DND-41 (cell line): ENCODE measurements around the gene PI4KA.
"Not testable (repeated sequence)": the region's sequence is repeated elsewhere in the genome, so short reads cannot be mapped to it uniquely, and the experiment has no call there.

ENCODE experiments used
- ATAC-seq: fragments of 200-7000 bp; cut with Tn5 transposase; 3 replicates; pipeline ENCODE4 v1.9.1; 2021; ENCODE audit warnings: low read depth; ENCODE audit not compliant: insufficient read depth
- DNase-seq: peaks from one replicate; pipeline ENCODE4 v3.0.0-alpha.2; 2020
- H2AFZ ChIP-seq: 2 replicates; pipeline ENCODE4 v1.6.0; 2012; ENCODE audit warnings: low read depth, low read length
- H3K27ac ChIP-seq: 2 replicates; pipeline ENCODE4 v1.5.1; 2012; ENCODE audit warnings: low read length, inconsistent platforms
- H3K27me3 ChIP-seq: fragments of 200-600 bp; sonication (generic); 2 replicates; pipeline ENCODE4 v1.6.0; 2012; ENCODE audit warnings: low read length, mild to moderate bottlenecking, inconsistent platforms; ENCODE audit not compliant: insufficient read depth, poor library complexity
- H3K36me3 ChIP-seq: 2 replicates; pipeline ENCODE4 v1.5.1; 2012; ENCODE audit warnings: low read length, inconsistent platforms; ENCODE audit not compliant: insufficient read depth
- H3K4me1 ChIP-seq: 2 replicates; pipeline ENCODE4 v1.5.1; 2012; ENCODE audit warnings: mild to moderate bottlenecking, low read length; ENCODE audit not compliant: insufficient read depth
- H3K4me2 ChIP-seq: 2 replicates; pipeline ENCODE4 v1.6.0; 2012; ENCODE audit warnings: mild to moderate bottlenecking, moderate library complexity, low read length, inconsistent platforms; ENCODE audit not compliant: insufficient read depth
- H3K4me3 ChIP-seq, 2 experiments: fragments of 200-600 bp in 1 of 2; shearing (Covaris generic) in 1 of 2; 2 replicates each; pipeline ENCODE4 v1.5.1; 2012 to 2016; ENCODE audit warnings: inconsistent platforms in 2 of 2, low read length in 2 of 2, mild to moderate bottlenecking in 2 of 2, low read depth in 1 of 2, moderate library complexity in 1 of 2
- H3K79me2 ChIP-seq: 2 replicates; pipeline ENCODE4 v1.6.0; 2012; ENCODE audit warnings: low read length, inconsistent platforms; ENCODE audit not compliant: insufficient read depth
- H3K9ac ChIP-seq: 2 replicates; pipeline ENCODE4 v1.6.0; 2012; ENCODE audit warnings: low read depth, mild to moderate bottlenecking, inconsistent platforms, low read length, moderate library complexity
- H3K9me3 ChIP-seq: 2 replicates; pipeline ENCODE4 v1.5.1; 2012; ENCODE audit warnings: low read length, moderate library complexity, mild to moderate bottlenecking, inconsistent platforms; ENCODE audit not compliant: insufficient read depth, severe bottlenecking
- H4K20me1 ChIP-seq: 2 replicates; pipeline ENCODE4 v1.6.0; 2012; ENCODE audit warnings: low read length; ENCODE audit not compliant: insufficient read depth
- CTCF ChIP-seq: IDR thresholded peaks from 2 replicates; pipeline ENCODE4 v1.5.1; 2012; ENCODE audit warnings: borderline replicate concordance, low read length, moderate library complexity, mild to moderate bottlenecking; ENCODE audit not compliant: poor library complexity, severe bottlenecking; ENCODE audit errors: extremely low read depth
- EZH2 ChIP-seq: IDR thresholded peaks from 3 replicates; pipeline ENCODE4 v1.6.1; 2012; ENCODE audit warnings: borderline replicate concordance, low read depth, mild to moderate bottlenecking, moderate library complexity, low read length, inconsistent platforms; ENCODE audit not compliant: severe bottlenecking

PI4KA gene

GRCh38 chr22:20773793-20774212 lies 84.8 kb downstream of the PI4KA start, which contains the start of gene SERPIND1:
TSS of gene SERPIND1 (plus strand) at chr22:20774113. CDS start at chr22:20779313, 5,200 bp downstream.
- peaks cover 1% of the 10 kb centered on the region for H4K20me1 ChIP-seq
- no peaks in the 10 kb centered on the region for H3K4me1 ChIP-seq
- H2AFZ ChIP-seq: no peak within 1 kb of the TSS
- H3K27ac ChIP-seq: no peak within 1 kb of the TSS
- H3K36me3 ChIP-seq: peaks cover 40% of the 10 kb centered on the region
- DNase-seq: no peak
- H3K4me3 ChIP-seq: no peak within 1 kb of the TSS
- H3K4me2 ChIP-seq: no peak within 1 kb of the TSS
- no peaks in the 10 kb centered on the region for H3K9me3 ChIP-seq
- no peak for TF ChIP-seq CTCF
- no peak for TF ChIP-seq EZH2
- H3K79me2 ChIP-seq: no peaks in the 10 kb centered on the region
- no peaks in the 10 kb centered on the region for H3K27me3 ChIP-seq
- H3K9ac ChIP-seq: no peak within 1 kb of the TSS
- no peak for ATAC-seq

GRCh38 chr22:20771918-20772625 lies 86.5 kb downstream of the PI4KA start:
- no peak for TF ChIP-seq EZH2
- Histone ChIP-seq H3K4me3 (no peak overlapping the region), H3K4me1 (no peaks in the 10 kb centered on the region), H3K9me3 (no peaks in the 10 kb centered on the region), H3K79me2 (no peaks in the 10 kb centered on the region), H3K36me3 (peaks cover 33% of the 10 kb centered on the region), H3K27ac (no peak overlapping the region), H3K27me3 (no peaks in the 10 kb centered on the region), H4K20me1 (peaks cover 5% of the 10 kb centered on the region), H2AFZ (no peak overlapping the region), H3K4me2 (no peak overlapping the region), H3K9ac (no peak overlapping the region)
- no peak for ATAC-seq
- DNase-seq: no peak

- H3K79me2 ChIP-seq, H3K4me1 ChIP-seq, DNase-seq, H3K9ac ChIP-seq, H2AFZ ChIP-seq, H3K4me3 ChIP-seq, H3K27ac ChIP-seq, H3K27me3 ChIP-seq, H3K9me3 ChIP-seq, ATAC-seq, H4K20me1 ChIP-seq, H3K4me2 ChIP-seq: not testable (repeated sequence)
- peaks cover 41% of the 10 kb centered on the region for H3K36me3 ChIP-seq
Observed at GRCh38 chr22:20769496-20769826, 89.2 kb downstream of the PI4KA start.

GRCh38 chr22:20766530-20766929 lies 92.1 kb downstream of the PI4KA start:
- no peak for ATAC-seq
- Histone ChIP-seq H3K79me2 (no peaks in the 10 kb centered on the region), H3K4me2 (no peak overlapping the region), H4K20me1 (peaks cover 5% of the 10 kb centered on the region), H3K9me3 (no peaks in the 10 kb centered on the region), H2AFZ (no peak overlapping the region), H3K27me3 (no peaks in the 10 kb centered on the region), H3K27ac (no peak overlapping the region), H3K4me1 (no peaks in the 10 kb centered on the region), H3K4me3 (no peak overlapping the region), H3K36me3 (peaks cover 45% of the 10 kb centered on the region), H3K9ac (no peak overlapping the region)
- TF ChIP-seq CTCF (no peak), EZH2 (no peak)
- no peak for DNase-seq
